HL-60 (cell line): ENCODE results near the gene PHB1.
"Not testable (repeated sequence)": the region's sequence is repeated elsewhere in the genome, so short reads cannot be mapped to it uniquely, and the experiment has no call there.

ENCODE experiments used
- GABPA ChIP-seq: IDR thresholded peaks from 2 replicates; pipeline ENCODE4 v1.6.1; 2012; ENCODE audit warnings: low read depth
- POLR2AphosphoS5 ChIP-seq: IDR thresholded peaks from 2 replicates; pipeline ENCODE4 v1.6.1; 2012; ENCODE audit warnings: low read depth
- SPI1 ChIP-seq: IDR thresholded peaks from 2 replicates; pipeline ENCODE4 v1.6.1; 2012; ENCODE audit warnings: low read depth, mild to moderate bottlenecking, borderline replicate concordance
- TF ChIP-seq, protein P1 (sequence below): IDR thresholded peaks from one replicate; pipeline ENCODE4 v1.5.1; 2011; ENCODE audit warnings: low read length, control low read depth, inconsistent platforms; ENCODE audit not compliant: insufficient read depth
- TF ChIP-seq, protein P2 (sequence below): IDR thresholded peaks from 2 replicates; pipeline ENCODE4 v1.6.1; 2012; ENCODE audit warnings: low read depth; ENCODE audit not compliant: insufficient replicate concordance

DNA sequence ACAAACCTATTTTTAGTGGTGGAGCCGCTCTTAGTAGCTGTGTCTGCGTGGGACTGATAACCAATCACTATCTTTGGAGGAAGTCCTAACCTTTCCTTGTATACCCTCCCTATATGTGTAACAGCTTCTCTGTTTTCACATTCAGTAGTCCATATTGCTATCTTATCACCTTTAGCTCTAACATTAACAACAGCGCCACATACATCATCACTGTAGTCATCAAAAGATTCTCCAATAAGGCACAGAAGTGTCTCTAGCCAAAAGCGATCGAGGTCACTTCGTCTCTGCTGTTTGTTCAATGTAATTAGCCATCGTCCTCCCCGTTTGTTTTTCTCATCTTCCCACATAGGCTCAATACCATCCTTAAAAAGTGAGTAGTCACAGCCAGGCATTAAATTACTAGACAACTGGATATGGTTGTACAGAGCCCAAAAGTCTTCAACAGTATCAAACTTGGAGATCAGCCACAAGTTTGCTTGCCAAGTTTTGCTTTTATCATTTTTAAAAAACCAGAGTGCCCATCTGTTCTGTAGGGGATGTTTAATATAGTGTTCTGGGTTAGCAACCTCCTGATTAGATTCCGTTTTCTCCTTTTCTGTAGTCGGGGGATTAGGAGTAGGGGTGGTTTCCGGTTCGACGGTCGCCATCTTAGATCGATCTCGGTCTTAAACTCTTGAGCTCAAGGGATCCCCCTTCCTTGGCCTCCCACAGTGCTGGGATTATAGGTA is 9.8 kb upstream of the PHB1 start:
- TF ChIP-seq POLR2AphosphoS5, GABPA, SPI1: not testable (repeated sequence)
- TF ChIP-seq, protein P1, sequence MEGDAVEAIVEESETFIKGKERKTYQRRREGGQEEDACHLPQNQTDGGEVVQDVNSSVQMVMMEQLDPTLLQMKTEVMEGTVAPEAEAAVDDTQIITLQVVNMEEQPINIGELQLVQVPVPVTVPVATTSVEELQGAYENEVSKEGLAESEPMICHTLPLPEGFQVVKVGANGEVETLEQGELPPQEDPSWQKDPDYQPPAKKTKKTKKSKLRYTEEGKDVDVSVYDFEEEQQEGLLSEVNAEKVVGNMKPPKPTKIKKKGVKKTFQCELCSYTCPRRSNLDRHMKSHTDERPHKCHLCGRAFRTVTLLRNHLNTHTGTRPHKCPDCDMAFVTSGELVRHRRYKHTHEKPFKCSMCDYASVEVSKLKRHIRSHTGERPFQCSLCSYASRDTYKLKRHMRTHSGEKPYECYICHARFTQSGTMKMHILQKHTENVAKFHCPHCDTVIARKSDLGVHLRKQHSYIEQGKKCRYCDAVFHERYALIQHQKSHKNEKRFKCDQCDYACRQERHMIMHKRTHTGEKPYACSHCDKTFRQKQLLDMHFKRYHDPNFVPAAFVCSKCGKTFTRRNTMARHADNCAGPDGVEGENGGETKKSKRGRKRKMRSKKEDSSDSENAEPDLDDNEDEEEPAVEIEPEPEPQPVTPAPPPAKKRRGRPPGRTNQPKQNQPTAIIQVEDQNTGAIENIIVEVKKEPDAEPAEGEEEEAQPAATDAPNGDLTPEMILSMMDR, result not testable (repeated sequence)
- TF ChIP-seq, protein P2, sequence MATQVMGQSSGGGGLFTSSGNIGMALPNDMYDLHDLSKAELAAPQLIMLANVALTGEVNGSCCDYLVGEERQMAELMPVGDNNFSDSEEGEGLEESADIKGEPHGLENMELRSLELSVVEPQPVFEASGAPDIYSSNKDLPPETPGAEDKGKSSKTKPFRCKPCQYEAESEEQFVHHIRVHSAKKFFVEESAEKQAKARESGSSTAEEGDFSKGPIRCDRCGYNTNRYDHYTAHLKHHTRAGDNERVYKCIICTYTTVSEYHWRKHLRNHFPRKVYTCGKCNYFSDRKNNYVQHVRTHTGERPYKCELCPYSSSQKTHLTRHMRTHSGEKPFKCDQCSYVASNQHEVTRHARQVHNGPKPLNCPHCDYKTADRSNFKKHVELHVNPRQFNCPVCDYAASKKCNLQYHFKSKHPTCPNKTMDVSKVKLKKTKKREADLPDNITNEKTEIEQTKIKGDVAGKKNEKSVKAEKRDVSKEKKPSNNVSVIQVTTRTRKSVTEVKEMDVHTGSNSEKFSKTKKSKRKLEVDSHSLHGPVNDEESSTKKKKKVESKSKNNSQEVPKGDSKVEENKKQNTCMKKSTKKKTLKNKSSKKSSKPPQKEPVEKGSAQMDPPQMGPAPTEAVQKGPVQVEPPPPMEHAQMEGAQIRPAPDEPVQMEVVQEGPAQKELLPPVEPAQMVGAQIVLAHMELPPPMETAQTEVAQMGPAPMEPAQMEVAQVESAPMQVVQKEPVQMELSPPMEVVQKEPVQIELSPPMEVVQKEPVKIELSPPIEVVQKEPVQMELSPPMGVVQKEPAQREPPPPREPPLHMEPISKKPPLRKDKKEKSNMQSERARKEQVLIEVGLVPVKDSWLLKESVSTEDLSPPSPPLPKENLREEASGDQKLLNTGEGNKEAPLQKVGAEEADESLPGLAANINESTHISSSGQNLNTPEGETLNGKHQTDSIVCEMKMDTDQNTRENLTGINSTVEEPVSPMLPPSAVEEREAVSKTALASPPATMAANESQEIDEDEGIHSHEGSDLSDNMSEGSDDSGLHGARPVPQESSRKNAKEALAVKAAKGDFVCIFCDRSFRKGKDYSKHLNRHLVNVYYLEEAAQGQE, result not testable (repeated sequence)
